Amniotic epithelial cell (primary cell): ENCODE measurements around the gene P4HTM.
A peak's percentile ranks its signal among the peaks of the same experiment; 100 is the strongest.

Experiments
- DNase-seq: peaks from one replicate; pipeline ENCODE4 v3.0.0-alpha.2; 2010; ENCODE audit warnings: low read depth

The P4HTM gene

GRCh38 chr3:48984663-48985062 is 5.4 kb upstream of the P4HTM start:
- no peak for DNase-seq

- DNase-seq: no peak
Observed at GRCh38 chr3:48985831-48986376, 4.1 kb upstream of the P4HTM start.

- DNase-seq: peak; percentile 35
Observed at GRCh38 chr3:48989126-48989795, 780 bp upstream of the P4HTM start.

GRCh38 chr3:48990636-48991469 is 812 bp downstream of the P4HTM start:
- DNase-seq: no peak

GRCh38 chr3:48991851-48992545 is 2.0 kb downstream of the P4HTM start:
- DNase-seq: peak; percentile 29

GRCh38 chr3:48993834-48994233 is 3.8 kb downstream of the P4HTM start:
- DNase-seq: no peak

GRCh38 chr3:48996640-48997039 is 6.6 kb downstream of the P4HTM start:
- no peak for DNase-seq

GRCh38 chr3:48997102-48997635 is 7.1 kb downstream of the P4HTM start:
- DNase-seq: no peak

- DNase-seq: no peak
Observed at GRCh38 chr3:48997714-48998637, 7.9 kb downstream of the P4HTM start.

GRCh38 chr3:48999085-48999858 is 9.2 kb downstream of the P4HTM start:
- no peak for DNase-seq

GRCh38 chr3:49001155-49001554 is 11.1 kb downstream of the P4HTM start:
- no peak for DNase-seq

- DNase-seq: no peak
Observed at GRCh38 chr3:49004352-49005302, 14.6 kb downstream of the P4HTM start.

- no peak for DNase-seq
Observed at GRCh38 chr3:49005303-49005680, 15.3 kb downstream of the P4HTM start.

GRCh38 chr3:49005998-49006397 is 16.0 kb downstream of the P4HTM start:
- no peak for DNase-seq

GRCh38 chr3:49006408-49007067 is 16.5 kb downstream of the P4HTM start:
- peak; percentile 57 for DNase-seq

GRCh38 chr3:49007068-49007770 is 17.2 kb downstream of the P4HTM start, which contains the start of gene WDR6:
Gene WDR6 (plus strand): TSS chr3:49007391. CDS start chr3:49007432, 41 bp downstream.
- peak; percentile 97 for DNase-seq

- peak; percentile 82 for DNase-seq
Observed at GRCh38 chr3:49007771-49008528, 17.9 kb downstream of the P4HTM start.
